Muscle layer of colon (tissue), 2 donors: ENCODE data around the gene PDXK.

Experiments
- H3K27ac ChIP-seq: one replicate; pipeline ENCODE4 v1.7.0; 2013; ENCODE audit warnings: low read depth, mild to moderate bottlenecking, low read length, moderate library complexity
- H3K27me3 ChIP-seq, 2 donors: one replicate each; pipeline ENCODE4 v1.7.0; 2013; ENCODE audit warnings: low read length in 2 of 2, mild to moderate bottlenecking in 2 of 2; ENCODE audit not compliant: insufficient read depth in 2 of 2, control insufficient read depth in 1 of 2
- H3K36me3 ChIP-seq: one replicate; pipeline ENCODE4 v1.7.0; 2013; ENCODE audit warnings: mild to moderate bottlenecking, low read length; ENCODE audit not compliant: insufficient read depth
- H3K4me1 ChIP-seq: one replicate; pipeline ENCODE4 v1.7.0; 2013; ENCODE audit warnings: mild to moderate bottlenecking, low read length; ENCODE audit not compliant: insufficient read depth
- H3K4me3 ChIP-seq, 2 donors: one replicate each; pipeline ENCODE4 v1.7.0; 2013; ENCODE audit warnings: low read length in 2 of 2, low read depth in 1 of 2, mild to moderate bottlenecking in 1 of 2, moderate library complexity in 1 of 2
- H3K9ac ChIP-seq: one replicate; pipeline ENCODE4 v1.7.0; 2013; ENCODE audit warnings: low read length
- H3K9me3 ChIP-seq: one replicate; pipeline ENCODE4 v1.7.0; 2013; ENCODE audit warnings: mild to moderate bottlenecking, low read length
- donor health status: abdominal sarcoma.
- donor health status: Adenocarcinoma of cecum.

PDXK gene

DNA sequence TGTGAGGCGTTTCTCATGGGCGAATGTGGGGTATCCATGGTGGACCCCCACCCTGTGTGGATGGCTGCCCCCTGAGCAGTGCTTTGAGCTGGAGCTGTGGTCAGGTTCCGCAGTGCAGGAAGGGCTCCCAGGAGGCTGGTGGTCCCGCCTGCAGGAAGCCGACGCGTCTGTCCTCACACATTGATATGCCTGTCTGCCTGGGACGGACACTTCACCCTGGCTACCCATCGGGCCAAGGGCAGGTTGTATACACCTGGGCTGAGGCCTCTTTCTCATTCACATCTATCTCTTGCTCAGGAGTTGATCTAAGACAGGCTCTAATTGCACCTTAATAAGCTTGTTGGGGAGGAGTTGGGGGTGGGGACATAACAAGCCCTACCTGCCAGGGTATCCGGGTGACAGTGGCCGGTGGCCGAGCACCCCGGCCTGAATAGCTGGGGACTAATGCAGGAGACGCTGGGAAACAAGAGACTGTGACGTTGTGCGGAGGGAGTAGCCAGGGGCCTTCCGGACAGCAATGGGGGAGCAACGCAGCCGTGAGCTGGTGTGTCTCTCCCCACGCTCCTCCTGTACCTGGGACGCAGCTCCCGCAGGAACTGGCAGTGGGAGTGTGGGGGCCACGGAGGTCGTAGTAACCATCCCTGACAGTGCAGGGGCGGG is 21.7 kb downstream of the PDXK start:
- no peak overlapping the region for H3K4me3 ChIP-seq
- no peaks in the 10 kb centered on the region for H3K9me3 ChIP-seq
- no peaks in the 10 kb centered on the region for H3K27me3 ChIP-seq
- no peaks in the 10 kb centered on the region for H3K4me1 ChIP-seq
- peaks cover 16% of the 10 kb centered on the region for H3K36me3 ChIP-seq
- no peak overlapping the region for H3K27ac ChIP-seq
- H3K9ac ChIP-seq: no peak overlapping the region

GRCh38 chr21:43741423-43742096 is 22.6 kb downstream of the PDXK start:
- Histone ChIP-seq H3K4me1 (no peaks in the 10 kb centered on the region), H3K27me3 (no peaks in the 10 kb centered on the region), H3K36me3 (peaks cover 16% of the 10 kb centered on the region), H3K4me3 (no peak overlapping the region), H3K27ac (no peak overlapping the region), H3K9me3 (no peaks in the 10 kb centered on the region), H3K9ac (no peak overlapping the region)

DNA sequence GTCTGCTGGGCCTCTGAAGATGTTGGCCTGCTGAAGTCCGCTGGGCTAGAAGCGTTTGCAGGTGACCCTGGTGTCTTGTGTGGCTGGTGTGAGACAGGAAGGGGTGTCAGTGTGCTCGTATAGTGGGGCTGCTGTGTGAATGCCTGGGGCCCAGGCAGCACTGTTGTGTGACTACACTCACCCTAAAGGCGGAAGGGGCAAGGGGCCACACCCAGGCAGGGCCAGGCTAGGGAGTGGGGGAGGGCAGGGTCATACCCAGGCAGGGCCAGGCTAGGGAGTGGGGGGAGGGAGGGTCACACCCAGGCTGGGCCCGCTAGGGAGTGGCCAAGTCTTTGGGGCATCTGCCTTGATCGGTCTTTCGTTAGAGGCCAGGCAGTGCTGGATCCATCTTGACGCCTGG is 25.0 kb downstream of the PDXK start:
- H3K4me1 ChIP-seq: no peaks in the 10 kb centered on the region
- H3K27me3 ChIP-seq: no peaks in the 10 kb centered on the region
- H3K36me3 ChIP-seq: peaks cover 25% of the 10 kb centered on the region
- no peaks in the 10 kb centered on the region for H3K9me3 ChIP-seq
- no peak overlapping the region for H3K4me3 ChIP-seq
- H3K9ac ChIP-seq: no peak overlapping the region
- no peak overlapping the region for H3K27ac ChIP-seq

DNA sequence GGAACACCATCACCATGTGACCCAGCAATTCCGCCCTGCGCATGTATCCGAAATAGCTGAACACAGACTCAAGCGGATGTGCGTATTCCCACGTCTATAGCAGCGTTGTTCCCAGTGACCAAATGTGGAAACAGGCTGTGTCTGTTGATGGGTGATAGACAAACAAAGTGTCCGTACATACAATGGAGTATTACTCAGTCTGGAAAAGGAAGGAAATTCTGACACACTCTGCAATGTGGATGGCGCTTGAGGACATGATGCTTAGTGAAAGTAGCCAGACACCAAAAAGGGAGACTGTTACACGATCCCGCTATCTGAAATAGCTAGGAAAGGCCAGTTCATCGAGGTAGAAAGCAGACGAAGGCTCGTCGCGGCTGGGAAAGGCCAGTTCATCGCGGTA is 25.8 kb downstream of the PDXK start:
- H3K9ac ChIP-seq: no peak overlapping the region
- no peaks in the 10 kb centered on the region for H3K9me3 ChIP-seq
- peaks cover 25% of the 10 kb centered on the region for H3K36me3 ChIP-seq
- H3K4me3 ChIP-seq: no peak overlapping the region
- no peaks in the 10 kb centered on the region for H3K4me1 ChIP-seq
- H3K27ac ChIP-seq: no peak overlapping the region
- no peaks in the 10 kb centered on the region for H3K27me3 ChIP-seq

DNA sequence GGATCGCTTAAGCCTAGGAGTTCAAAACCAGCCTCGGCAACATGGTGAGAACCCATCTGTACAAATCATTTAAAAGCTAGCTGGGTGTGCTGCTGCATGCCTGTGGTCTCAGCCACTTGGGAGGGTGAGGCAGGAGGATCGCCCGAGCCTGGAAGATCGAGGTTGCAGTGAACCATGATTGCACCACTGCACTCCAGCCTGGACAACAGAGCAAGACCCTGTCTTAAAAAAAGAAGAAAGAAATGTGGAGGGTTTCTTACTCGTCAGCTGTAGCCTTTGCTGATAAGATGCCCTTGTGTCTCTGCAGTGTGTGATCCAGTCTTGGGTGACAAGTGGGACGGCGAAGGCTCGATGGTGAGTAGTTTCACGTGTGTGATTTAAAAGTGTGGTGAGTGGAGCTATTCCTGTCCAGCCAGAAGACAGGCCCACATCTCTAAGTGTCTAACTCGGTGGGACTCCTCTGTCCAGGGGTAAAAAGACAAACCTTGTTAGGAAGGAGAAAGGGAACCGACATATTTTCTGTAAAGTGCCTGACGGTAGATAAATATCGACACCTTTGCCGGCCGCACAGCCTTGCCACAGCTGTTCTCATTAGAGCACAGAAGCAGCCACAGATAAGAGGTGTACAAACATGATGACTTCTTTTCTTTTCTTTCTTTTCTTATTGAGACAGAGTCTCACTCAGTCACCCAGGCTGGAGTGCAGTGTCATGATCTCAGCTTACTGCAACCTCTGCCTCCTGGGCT is 27.0 kb downstream of the PDXK start:
- H3K9ac ChIP-seq: no peak overlapping the region
- H3K4me1 ChIP-seq: no peaks in the 10 kb centered on the region
- H3K9me3 ChIP-seq: no peaks in the 10 kb centered on the region
- H3K4me3 ChIP-seq: no peak overlapping the region
- H3K27me3 ChIP-seq: no peaks in the 10 kb centered on the region
- no peak overlapping the region for H3K27ac ChIP-seq
- peaks cover 28% of the 10 kb centered on the region for H3K36me3 ChIP-seq

- Histone ChIP-seq H3K27ac (no peak overlapping the region), H3K27me3 (no peaks in the 10 kb centered on the region), H3K9me3 (no peaks in the 10 kb centered on the region), H3K9ac (no peak overlapping the region), H3K36me3 (peaks cover 45% of the 10 kb centered on the region), H3K4me1 (no peaks in the 10 kb centered on the region), H3K4me3 (no peak overlapping the region)
Observed at GRCh38 chr21:43748622-43749021, 29.7 kb downstream of the PDXK start.

DNA sequence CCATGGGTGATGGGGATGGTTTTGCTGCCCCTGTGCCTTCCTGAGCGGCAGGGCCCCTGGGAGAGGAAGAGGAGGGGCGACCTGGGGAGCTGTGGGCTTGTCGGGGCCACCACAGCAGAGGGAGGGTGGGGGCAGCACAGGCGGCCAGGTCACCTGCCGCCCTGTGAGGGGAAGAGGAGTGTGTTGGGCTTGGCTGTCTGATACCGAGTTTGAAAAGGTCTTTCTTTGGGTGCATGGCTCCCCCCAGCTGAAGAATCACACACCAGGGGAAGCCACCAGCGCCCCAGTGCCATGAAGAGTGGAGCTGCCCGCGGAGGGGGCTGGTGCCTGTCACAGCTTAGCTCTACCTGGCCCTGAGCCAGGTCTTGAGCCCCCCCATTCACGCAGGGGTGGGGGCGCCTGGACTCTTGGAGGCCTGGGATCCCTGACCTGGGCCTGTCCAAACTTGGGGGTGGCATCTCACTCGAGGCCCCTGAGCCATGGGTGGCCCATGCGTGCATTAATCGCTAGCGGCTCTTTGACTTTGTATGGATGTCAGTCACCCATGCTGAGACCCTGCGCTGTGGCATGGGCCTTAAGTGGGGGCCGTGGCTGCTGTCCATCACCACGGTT is 30.8 kb downstream of the PDXK start:
- no peak overlapping the region for H3K9ac ChIP-seq
- H3K4me1 ChIP-seq: no peaks in the 10 kb centered on the region
- H3K36me3 ChIP-seq: peaks cover 45% of the 10 kb centered on the region
- no peaks in the 10 kb centered on the region for H3K27me3 ChIP-seq
- no peak overlapping the region for H3K27ac ChIP-seq
- H3K9me3 ChIP-seq: no peaks in the 10 kb centered on the region
- no peak overlapping the region for H3K4me3 ChIP-seq

GRCh38 chr21:43750339-43751033 is 31.6 kb downstream of the PDXK start:
- Histone ChIP-seq H3K4me1 (no peaks in the 10 kb centered on the region), H3K27ac (no peak overlapping the region), H3K9me3 (no peaks in the 10 kb centered on the region), H3K27me3 (no peaks in the 10 kb centered on the region), H3K4me3 (no peak overlapping the region), H3K36me3 (peaks cover 47% of the 10 kb centered on the region), H3K9ac (no peak overlapping the region)

- no peak overlapping the region for H3K27ac ChIP-seq
- no peaks in the 10 kb centered on the region for H3K9me3 ChIP-seq
- H3K4me3 ChIP-seq: no peak overlapping the region
- no peaks in the 10 kb centered on the region for H3K27me3 ChIP-seq
- H3K36me3 ChIP-seq: peaks cover 53% of the 10 kb centered on the region
- peaks cover 2% of the 10 kb centered on the region for H3K4me1 ChIP-seq
- H3K9ac ChIP-seq: no peak overlapping the region
Observed at GRCh38 chr21:43751955-43752591, 33.1 kb downstream of the PDXK start.

- Histone ChIP-seq H3K9ac (no peak overlapping the region), H3K9me3 (no peaks in the 10 kb centered on the region), H3K4me1 (peaks cover 10% of the 10 kb centered on the region), H3K36me3 (peaks cover 49% of the 10 kb centered on the region), H3K27ac (no peak overlapping the region), H3K27me3 (no peaks in the 10 kb centered on the region), H3K4me3 (no peak overlapping the region)
Observed at GRCh38 chr21:43752758-43753438, 34.0 kb downstream of the PDXK start.
